OCI-LY1 (cell line): Measurements from ENCODE around the gene USP7.
"Not testable (repeated sequence)": the region's sequence is repeated elsewhere in the genome, so short reads cannot be mapped to it uniquely, and the experiment has no call there.

Experiments
- H2AFZ ChIP-seq: fragments of 200-600 bp; sonication (generic), shearing (Covaris generic); 2 replicates; pipeline ENCODE4 v1.6.0; 2014; ENCODE audit warnings: antibody characterized with exemption, mild to moderate bottlenecking, low read length
- H3F3A ChIP-seq: fragments of 200-600 bp; sonication (generic), shearing (Covaris generic); 2 replicates; pipeline ENCODE4 v1.6.0; 2014; ENCODE audit warnings: mild to moderate bottlenecking, antibody characterized with exemption, low read length, moderate library complexity; ENCODE audit not compliant: insufficient read depth
- H3K27ac ChIP-seq: fragments of 200-600 bp; sonication (generic); 2 replicates; pipeline ENCODE4 v1.5.1; 2014; ENCODE audit warnings: low read length, mixed run types, mild to moderate bottlenecking, low read depth; ENCODE audit not compliant: poor library complexity, severe bottlenecking
- H3K27me3 ChIP-seq: fragments of 200-600 bp; sonication (generic); 2 replicates; pipeline ENCODE4 v1.6.0; 2014; ENCODE audit warnings: antibody characterized with exemption, mild to moderate bottlenecking, low read length, moderate library complexity; ENCODE audit not compliant: insufficient read depth
- H3K36me3 ChIP-seq: fragments of 200-600 bp; sonication (generic); 2 replicates; pipeline ENCODE4 v1.6.1; 2014; ENCODE audit warnings: mild to moderate bottlenecking, antibody characterized with exemption, low read length, moderate library complexity, mixed read lengths; ENCODE audit not compliant: insufficient read depth
- H3K4me1 ChIP-seq: fragments of 200-600 bp; sonication (generic); 2 replicates; pipeline ENCODE4 v1.5.1; 2014; ENCODE audit warnings: mild to moderate bottlenecking, low read length, moderate library complexity; ENCODE audit not compliant: insufficient read depth, severe bottlenecking
- H3K4me2 ChIP-seq: fragments of 200-600 bp; sonication (generic), shearing (Covaris generic); 2 replicates; pipeline ENCODE4 v1.6.1; 2014; ENCODE audit warnings: low read length
- H3K4me3 ChIP-seq: fragments of 200-600 bp; sonication (generic); 2 replicates; pipeline ENCODE4 v1.5.1; 2014; ENCODE audit warnings: low read length, low read depth, mild to moderate bottlenecking, mixed read lengths; ENCODE audit not compliant: poor library complexity, severe bottlenecking
- H3K79me2 ChIP-seq: fragments of 200-600 bp; shearing (Covaris generic); 2 replicates; pipeline ENCODE4 v1.6.1; 2016; ENCODE audit warnings: mixed run types, low read length, mixed read lengths; ENCODE audit not compliant: insufficient read depth
- H3K9ac ChIP-seq: fragments of 200-600 bp; sonication (generic), shearing (Covaris generic); 2 replicates; pipeline ENCODE4 v1.6.1; 2014; ENCODE audit warnings: mild to moderate bottlenecking, low read length, mixed read lengths
- H3K9me2 ChIP-seq: fragments of 200-600 bp; sonication (generic), shearing (Covaris generic); 2 replicates; pipeline ENCODE4 v1.6.1; 2014; ENCODE audit warnings: low read depth, mild to moderate bottlenecking, low read length, mixed read lengths
- H3K9me3 ChIP-seq: fragments of 200-600 bp; shearing (Covaris generic); 2 replicates; pipeline ENCODE4 v1.6.1; 2014; ENCODE audit warnings: low read length, mixed read lengths
- H4K20me1 ChIP-seq: fragments of 200-600 bp; sonication (generic), shearing (Covaris generic); 2 replicates; pipeline ENCODE4 v1.6.0; 2016; ENCODE audit warnings: mild to moderate bottlenecking, low read length; ENCODE audit not compliant: insufficient read depth
- EZH2 ChIP-seq: fragments of 200-600 bp; sonication (generic), shearing (Covaris generic); IDR thresholded peaks from 2 replicates; pipeline ENCODE4 v1.8.0; 2017; ENCODE audit warnings: borderline replicate concordance, mixed run types, mild to moderate bottlenecking, antibody characterized with exemption, low read length, moderate library complexity, mixed read lengths
- TF ChIP-seq, protein P1 (sequence below): fragments of 200-600 bp; sonication (generic), shearing (Covaris generic); IDR thresholded peaks from 2 replicates; pipeline ENCODE4 v1.5.1; 2017; ENCODE audit warnings: mild to moderate bottlenecking, antibody characterized with exemption, low read length, moderate library complexity, mixed read lengths

USP7 gene

DNA sequence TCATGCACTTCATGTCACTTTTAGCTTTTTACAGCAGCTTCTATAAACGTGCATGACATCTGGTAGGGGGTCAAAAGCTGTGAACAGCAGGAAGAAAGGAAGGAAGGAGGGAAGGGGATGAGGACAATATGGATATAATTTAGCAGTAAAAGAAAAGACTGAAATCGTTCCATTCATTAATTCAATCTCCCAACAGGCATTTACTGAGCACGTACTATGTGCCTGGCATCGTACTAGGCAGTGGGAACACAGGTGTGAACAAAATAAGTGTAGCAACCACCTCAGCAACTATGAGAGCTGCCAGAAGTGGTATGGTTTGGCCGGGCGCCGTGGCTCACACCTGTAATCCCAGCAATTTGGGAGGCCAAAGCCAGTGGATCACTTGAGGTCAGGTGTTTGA lies 19.1 kb upstream of the USP7 start:
- Histone ChIP-seq H4K20me1 (no peaks in the 10 kb centered on the region), H3K9me3 (no peaks in the 10 kb centered on the region), H3K27ac (no peak overlapping the region), H3K4me1 (no peaks in the 10 kb centered on the region), H3K9me2 (no peaks in the 10 kb centered on the region), H3K79me2 (no peaks in the 10 kb centered on the region), H2AFZ (no peak overlapping the region), H3K9ac (no peak overlapping the region), H3K4me3 (no peak overlapping the region), H3K27me3 (no peaks in the 10 kb centered on the region), H3K36me3 (no peaks in the 10 kb centered on the region), H3F3A (no peaks in the 10 kb centered on the region), H3K4me2 (no peak overlapping the region)
- no peak for TF ChIP-seq EZH2
- TF ChIP-seq, protein P1, sequence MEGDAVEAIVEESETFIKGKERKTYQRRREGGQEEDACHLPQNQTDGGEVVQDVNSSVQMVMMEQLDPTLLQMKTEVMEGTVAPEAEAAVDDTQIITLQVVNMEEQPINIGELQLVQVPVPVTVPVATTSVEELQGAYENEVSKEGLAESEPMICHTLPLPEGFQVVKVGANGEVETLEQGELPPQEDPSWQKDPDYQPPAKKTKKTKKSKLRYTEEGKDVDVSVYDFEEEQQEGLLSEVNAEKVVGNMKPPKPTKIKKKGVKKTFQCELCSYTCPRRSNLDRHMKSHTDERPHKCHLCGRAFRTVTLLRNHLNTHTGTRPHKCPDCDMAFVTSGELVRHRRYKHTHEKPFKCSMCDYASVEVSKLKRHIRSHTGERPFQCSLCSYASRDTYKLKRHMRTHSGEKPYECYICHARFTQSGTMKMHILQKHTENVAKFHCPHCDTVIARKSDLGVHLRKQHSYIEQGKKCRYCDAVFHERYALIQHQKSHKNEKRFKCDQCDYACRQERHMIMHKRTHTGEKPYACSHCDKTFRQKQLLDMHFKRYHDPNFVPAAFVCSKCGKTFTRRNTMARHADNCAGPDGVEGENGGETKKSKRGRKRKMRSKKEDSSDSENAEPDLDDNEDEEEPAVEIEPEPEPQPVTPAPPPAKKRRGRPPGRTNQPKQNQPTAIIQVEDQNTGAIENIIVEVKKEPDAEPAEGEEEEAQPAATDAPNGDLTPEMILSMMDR: no peak

DNA sequence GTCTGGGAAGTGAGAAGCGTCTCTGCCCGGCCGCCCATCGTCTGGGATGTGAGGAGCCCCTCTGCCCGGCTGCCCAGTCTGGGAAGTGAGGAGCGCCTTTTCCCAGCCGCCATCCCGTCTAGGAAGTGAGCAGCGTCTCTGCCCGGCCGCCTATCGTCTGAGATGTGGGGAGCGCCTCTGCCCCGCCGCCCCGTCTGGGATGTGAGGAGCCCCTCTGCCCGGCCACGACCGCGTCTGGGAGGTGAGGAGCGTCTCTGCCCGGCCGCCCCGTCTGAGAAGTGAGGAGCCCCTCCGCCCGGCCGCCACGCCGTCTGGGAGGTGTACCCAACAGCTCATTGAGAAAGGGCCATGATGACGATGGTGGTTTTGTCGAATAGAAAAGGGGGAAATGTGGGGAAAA lies 18.2 kb upstream of the USP7 start:
- not testable (repeated sequence) for H3K4me2 ChIP-seq, H3K36me3 ChIP-seq, H3K9me3 ChIP-seq, H3K9me2 ChIP-seq, H3K9ac ChIP-seq, H3F3A ChIP-seq, H3K4me3 ChIP-seq, H3K27me3 ChIP-seq, H4K20me1 ChIP-seq, H3K79me2 ChIP-seq, H2AFZ ChIP-seq, H3K4me1 ChIP-seq, H3K27ac ChIP-seq

DNA sequence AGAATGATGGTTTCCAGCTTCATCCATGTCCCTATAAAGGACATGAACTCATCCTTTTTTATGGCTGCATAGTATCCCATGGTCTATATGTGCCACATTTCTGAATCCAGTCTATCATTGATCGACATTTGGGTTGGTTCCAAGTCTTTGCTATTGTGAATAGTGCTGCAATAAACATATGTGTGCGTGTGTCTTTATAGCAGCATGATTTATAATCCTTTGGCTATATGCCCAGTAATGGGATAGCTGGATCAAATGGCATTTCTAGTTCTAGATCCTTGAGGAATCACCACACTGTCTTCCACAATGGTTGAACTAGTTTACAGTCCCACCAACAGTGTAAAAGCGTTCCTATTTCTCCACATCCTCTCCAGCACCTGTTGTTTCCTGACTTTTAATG lies 12.5 kb upstream of the USP7 start:
- H3K36me3 ChIP-seq, H2AFZ ChIP-seq, H3K4me1 ChIP-seq, H3K9me3 ChIP-seq, H3K27me3 ChIP-seq, H3K27ac ChIP-seq, H3K79me2 ChIP-seq, H4K20me1 ChIP-seq, H3K4me2 ChIP-seq, H3K9ac ChIP-seq, H3K9me2 ChIP-seq, H3K4me3 ChIP-seq, H3F3A ChIP-seq: not testable (repeated sequence)

DNA sequence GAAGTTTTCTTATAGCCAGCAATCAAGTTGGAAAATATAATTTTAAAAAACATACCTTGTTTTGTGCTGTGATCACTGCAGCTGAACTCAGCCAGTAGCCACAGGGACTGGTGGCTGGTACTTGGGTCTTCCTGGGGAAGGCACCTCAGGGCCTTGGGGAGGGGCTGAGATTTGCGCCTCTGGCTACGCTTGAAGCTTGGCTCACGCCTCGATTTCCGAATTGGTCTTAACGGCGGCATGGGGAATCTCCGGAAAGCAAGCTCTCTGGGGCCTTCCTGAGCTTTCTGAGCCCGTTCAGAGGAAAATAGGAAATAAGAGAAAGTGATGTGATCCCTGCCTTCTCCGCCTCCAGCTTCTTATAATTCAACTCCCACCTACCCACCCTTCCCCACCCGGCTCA lies 11.3 kb upstream of the USP7 start:
- Histone ChIP-seq H3K9me2 (no peaks in the 10 kb centered on the region), H3K27me3 (no peaks in the 10 kb centered on the region), H3K9ac (no peak overlapping the region), H4K20me1 (no peaks in the 10 kb centered on the region), H2AFZ (no peak overlapping the region), H3K4me3 (no peak overlapping the region), H3K79me2 (no peaks in the 10 kb centered on the region), H3F3A (no peaks in the 10 kb centered on the region), H3K4me2 (no peak overlapping the region), H3K9me3 (no peaks in the 10 kb centered on the region), H3K36me3 (no peaks in the 10 kb centered on the region; the same call in 1 of the 2 replicates), H3K27ac (no peak overlapping the region), H3K4me1 (no peaks in the 10 kb centered on the region)
- TF ChIP-seq, protein P1: no peak
- no peak for TF ChIP-seq EZH2
